Natural killer cell (primary cell): ENCODE data around the gene FBXW10B. TPM values are rescaled to one million over a fixed set of nuclear protein-coding genes. Genes with fewer than 3 reads are reported as not detected.
"Not testable (repeated sequence)": the region's sequence is repeated elsewhere in the genome, so short reads cannot be mapped to it uniquely, and the experiment has no call there.

Experiments
- ATAC-seq, 3 donors: fragments of 150-1000 bp in 2 of 3; fragments of 200-7000 bp in 1 of 3; cut with Tn5 transposase; 1 replicate in 1 of 3; 2 replicates in 2 of 3; pipeline ENCODE4 v1.10.0; 2021; ENCODE audit warnings: mild to moderate bottlenecking in 2 of 3, moderate library complexity in 2 of 3
- DNase-seq, 2 donors: peaks; one replicate each; pipeline versions ENCODE4 v3.0.0 to v3.0.0-alpha.2; 2013 to 2021; ENCODE audit warnings: mixed read lengths in 1 of 2
- H3K27ac ChIP-seq: one replicate; pipeline ENCODE4 v1.5.1; 2013; ENCODE audit warnings: mild to moderate bottlenecking, low read length
- H3K27me3 ChIP-seq: one replicate; pipeline ENCODE4 v1.6.1; 2013; ENCODE audit warnings: low read length; ENCODE audit not compliant: control insufficient read depth, insufficient read depth
- H3K36me3 ChIP-seq: one replicate; pipeline ENCODE4 v1.6.1; 2013; ENCODE audit warnings: low read length; ENCODE audit not compliant: control insufficient read depth, insufficient read depth
- H3K4me1 ChIP-seq: one replicate; pipeline ENCODE4 v1.6.1; 2013; ENCODE audit warnings: low read length; ENCODE audit not compliant: control insufficient read depth, insufficient read depth
- H3K4me3 ChIP-seq: one replicate; pipeline ENCODE4 v1.5.1; 2013; ENCODE audit warnings: low read length
- H3K9me3 ChIP-seq: one replicate; pipeline ENCODE4 v1.6.1; 2013; ENCODE audit warnings: low read length; ENCODE audit not compliant: control insufficient read depth, insufficient read depth
- H3K27ac Mint-ChIP-seq, 2 donors: one replicate each; pipeline ENCODE4 v1.8.0; 2022; ENCODE audit warnings: mild to moderate bottlenecking in 2 of 2, mixed read lengths in 2 of 2, moderate library complexity in 1 of 2
- H3K27me3 Mint-ChIP-seq, 2 donors: one replicate each; pipeline ENCODE4 v1.8.0; 2022; ENCODE audit warnings: low read depth in 2 of 2, mixed read lengths in 2 of 2
- H3K36me3 Mint-ChIP-seq: one replicate; pipeline ENCODE4 v1.8.0; 2022; ENCODE audit warnings: mixed read lengths
- H3K4me1 Mint-ChIP-seq, 2 donors: one replicate each; pipeline ENCODE4 v1.8.0; 2022; ENCODE audit warnings: mixed read lengths in 2 of 2
- H3K4me3 Mint-ChIP-seq: one replicate; pipeline ENCODE4 v1.8.0; 2022; ENCODE audit warnings: mild to moderate bottlenecking, moderate library complexity, mixed read lengths
- H3K9me3 Mint-ChIP-seq, 2 donors: one replicate each; pipeline ENCODE4 v1.8.0; 2022; ENCODE audit warnings: mixed read lengths in 2 of 2
- WGBS: methylation state at CpG from one replicate; pipeline ENCODE4 v1.1.7; 2013; ENCODE audit warnings: missing lambda C conversion rate; ENCODE audit not compliant: insufficient coverage; 5-methylcytosine and 5-hydroxymethylcytosine counted together
- intact Hi-C: fragments of 100-400 bp; cut with micrococcal nuclease; formaldehyde crosslinking; loops from one replicate; pipeline ENCODE4 v1.14.2; 2022
- total RNA-seq, 4 donors: library from RNA; stranded (reverse); fragments of 120-200 nt in 1 of 4; gene quantifications; one replicate each; pipeline versions ENCODE4 v1.2.3 to v1.2.4, GENCODE V29; 2013 to 2022

Gene FBXW10B
- total RNA-seq, 3 donors from 2014 or later (not counting 1 experiment from before 2014, with no cell fraction given) = 0.79 TPM; not detected in 2

DNA sequence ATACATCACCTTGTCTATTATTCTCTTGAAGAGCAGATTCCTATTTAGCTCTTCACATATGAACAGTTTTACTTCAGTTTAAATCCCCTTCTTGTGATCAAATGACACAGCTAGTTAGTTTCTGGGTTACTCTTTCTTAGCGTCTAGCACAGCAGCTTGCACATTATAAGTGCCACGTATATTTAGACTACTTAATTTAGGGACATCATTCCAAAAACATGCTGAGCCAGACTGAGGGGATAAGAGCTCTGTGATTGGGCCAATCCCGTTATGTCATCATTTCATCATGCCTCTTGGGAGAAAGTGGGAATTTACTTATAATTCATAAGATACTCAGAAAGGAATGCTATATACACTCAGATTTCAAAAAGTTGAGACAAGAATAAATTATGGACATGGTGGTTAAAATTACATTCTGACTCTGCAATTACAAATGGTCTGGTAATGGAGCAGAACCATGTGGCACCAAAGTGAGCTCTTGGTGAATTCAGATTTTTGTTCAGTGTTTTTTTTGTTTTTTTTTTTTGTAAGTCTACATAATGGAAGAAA, 4.2 kb upstream of the FBXW10B start:
- DNase-seq, H3K9me3 ChIP-seq, ATAC-seq, H3K4me1 ChIP-seq, H3K4me3 Mint-ChIP-seq, H3K4me1 Mint-ChIP-seq, H3K27me3 ChIP-seq, H3K27ac Mint-ChIP-seq, H3K36me3 ChIP-seq, H3K27ac ChIP-seq, H3K9me3 Mint-ChIP-seq, H3K36me3 Mint-ChIP-seq, H3K4me3 ChIP-seq, H3K27me3 Mint-ChIP-seq, intact Hi-C loops: not testable (repeated sequence)
- WGBS = 96% methylated on average over 2 of the region's 3 CpGs

DNA sequence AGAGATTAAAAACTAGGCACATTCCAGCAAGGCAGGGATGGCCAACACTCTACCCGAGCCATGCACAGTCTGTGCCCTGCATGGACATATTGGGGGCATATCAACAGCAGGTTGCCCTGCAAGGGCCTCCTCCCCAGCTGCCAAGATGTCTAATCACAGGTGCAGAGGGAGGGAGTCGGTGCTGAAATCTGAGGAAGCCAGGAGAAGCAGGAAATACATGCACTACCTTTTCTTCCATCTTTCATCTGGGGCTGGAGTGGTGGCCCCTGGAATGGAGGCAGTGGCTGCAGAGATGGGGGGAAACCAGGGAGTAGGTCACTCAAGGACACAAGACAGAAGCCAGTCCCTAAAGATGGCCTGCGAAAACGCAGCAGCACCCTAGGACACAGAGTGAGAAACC, 3.8 kb upstream of the FBXW10B start:
- intact Hi-C loops, H3K4me1 ChIP-seq, DNase-seq, H3K36me3 ChIP-seq, ATAC-seq, H3K27ac ChIP-seq, H3K9me3 Mint-ChIP-seq, H3K4me3 Mint-ChIP-seq, H3K4me3 ChIP-seq, H3K27me3 Mint-ChIP-seq, H3K9me3 ChIP-seq, H3K27me3 ChIP-seq, H3K4me1 Mint-ChIP-seq, H3K27ac Mint-ChIP-seq, H3K36me3 Mint-ChIP-seq: not testable (repeated sequence)
- WGBS = 96% methylated on average over 2 of the region's 4 CpGs

DNA sequence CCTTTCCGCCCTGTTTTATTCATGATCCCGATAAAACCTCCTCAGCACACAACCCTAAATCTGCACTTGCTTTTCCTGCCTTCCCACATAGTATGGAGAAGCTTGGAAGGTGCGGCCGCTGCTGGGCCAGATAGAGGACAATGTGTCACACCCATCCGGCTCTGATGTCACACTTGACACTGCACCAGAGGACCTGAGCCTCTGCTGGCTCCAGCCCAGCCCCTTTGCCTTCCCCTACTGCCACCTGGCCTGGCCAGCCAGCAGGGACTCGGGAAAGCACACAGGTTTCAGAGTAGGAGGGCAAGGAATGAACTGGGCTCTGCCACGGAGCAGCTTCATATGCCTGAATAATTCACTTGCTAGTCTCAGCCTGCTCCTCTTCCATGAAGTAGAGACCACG, 2.6 kb upstream of the FBXW10B start:
- H3K4me1 Mint-ChIP-seq, H3K27ac ChIP-seq, intact Hi-C loops, ATAC-seq, H3K27me3 Mint-ChIP-seq, H3K36me3 Mint-ChIP-seq, H3K4me1 ChIP-seq, H3K4me3 Mint-ChIP-seq, H3K4me3 ChIP-seq, H3K27ac Mint-ChIP-seq, H3K36me3 ChIP-seq, H3K9me3 Mint-ChIP-seq, DNase-seq, H3K9me3 ChIP-seq, H3K27me3 ChIP-seq: not testable (repeated sequence)
- 100% methylated on average over 2 of the region's 8 CpGs for WGBS

DNA sequence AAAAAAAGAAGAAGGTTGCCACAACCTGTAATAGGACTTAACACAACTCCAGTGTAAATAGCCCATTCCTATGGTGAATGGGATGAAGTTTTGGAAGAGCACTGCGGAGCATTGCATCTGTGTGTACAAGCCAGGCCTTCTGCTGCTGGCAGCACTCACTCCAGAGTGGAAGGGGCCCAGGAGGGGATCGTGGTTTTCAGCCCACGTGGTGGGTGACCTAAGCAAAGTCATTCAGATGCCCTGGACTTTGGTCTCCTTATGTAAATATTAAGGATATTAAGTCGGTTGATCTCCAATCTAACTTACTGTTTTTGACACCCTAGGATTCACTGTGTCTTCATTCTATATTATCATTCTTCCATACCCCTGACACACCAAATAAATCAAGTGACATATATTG, 2.7 kb downstream of the FBXW10B start:
- H3K4me3 ChIP-seq, H3K9me3 Mint-ChIP-seq, H3K36me3 Mint-ChIP-seq, DNase-seq, H3K27me3 Mint-ChIP-seq, H3K4me1 ChIP-seq, ATAC-seq, H3K27ac Mint-ChIP-seq, H3K4me3 Mint-ChIP-seq, H3K36me3 ChIP-seq, H3K27me3 ChIP-seq, intact Hi-C loops, H3K9me3 ChIP-seq, H3K27ac ChIP-seq, H3K4me1 Mint-ChIP-seq: not testable (repeated sequence)
- WGBS = 5% methylated on average over 2 of the region's 4 CpGs

DNA sequence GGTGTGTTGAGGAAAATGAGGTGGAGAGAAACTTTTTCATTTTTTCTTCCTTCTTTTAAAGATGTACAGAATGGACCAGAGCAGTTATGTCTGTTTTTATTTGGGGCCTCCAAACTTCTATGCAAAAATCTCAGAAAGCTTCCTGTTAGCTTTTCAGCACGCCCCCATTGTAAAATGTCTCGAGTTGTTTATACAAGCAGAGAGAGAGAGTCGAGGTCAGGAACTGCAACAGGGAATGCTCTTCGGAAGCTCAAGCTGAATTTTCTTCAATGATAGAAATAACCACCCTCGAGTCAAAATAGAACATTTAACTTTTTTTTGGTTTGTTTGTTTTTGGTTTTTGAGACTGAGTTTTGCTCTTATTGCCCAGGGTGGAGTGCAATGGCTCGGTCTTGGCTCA, 3.7 kb downstream of the FBXW10B start:
- DNase-seq, H3K36me3 ChIP-seq, H3K9me3 Mint-ChIP-seq, H3K36me3 Mint-ChIP-seq, H3K4me3 ChIP-seq, intact Hi-C loops, H3K27ac ChIP-seq, H3K27me3 Mint-ChIP-seq, H3K27ac Mint-ChIP-seq, H3K9me3 ChIP-seq, H3K4me1 Mint-ChIP-seq, H3K4me1 ChIP-seq, H3K4me3 Mint-ChIP-seq, H3K27me3 ChIP-seq, ATAC-seq: not testable (repeated sequence)
- 93% methylated on average over 3 of the region's 6 CpGs for WGBS

DNA sequence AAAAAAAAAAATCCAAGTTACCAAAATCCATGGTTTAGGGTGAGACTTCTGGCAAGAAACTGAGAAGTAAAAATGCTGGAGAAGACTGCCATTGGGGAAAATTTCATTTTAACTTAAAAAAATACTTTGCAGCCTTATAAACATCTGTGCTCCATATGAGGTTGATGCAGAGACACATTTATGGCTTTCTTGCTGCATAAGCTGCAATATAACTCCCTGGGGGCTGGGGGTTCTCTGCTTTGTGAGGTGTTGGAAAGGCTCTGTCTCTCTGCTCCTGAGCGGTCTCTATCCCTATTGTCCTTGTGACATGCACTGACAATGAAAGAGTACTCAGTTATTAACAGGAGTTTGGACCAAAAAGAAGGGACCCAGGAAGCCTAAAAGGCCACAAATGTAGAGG, 6.4 kb downstream of the FBXW10B start:
- not testable (repeated sequence) for H3K36me3 Mint-ChIP-seq

DNA sequence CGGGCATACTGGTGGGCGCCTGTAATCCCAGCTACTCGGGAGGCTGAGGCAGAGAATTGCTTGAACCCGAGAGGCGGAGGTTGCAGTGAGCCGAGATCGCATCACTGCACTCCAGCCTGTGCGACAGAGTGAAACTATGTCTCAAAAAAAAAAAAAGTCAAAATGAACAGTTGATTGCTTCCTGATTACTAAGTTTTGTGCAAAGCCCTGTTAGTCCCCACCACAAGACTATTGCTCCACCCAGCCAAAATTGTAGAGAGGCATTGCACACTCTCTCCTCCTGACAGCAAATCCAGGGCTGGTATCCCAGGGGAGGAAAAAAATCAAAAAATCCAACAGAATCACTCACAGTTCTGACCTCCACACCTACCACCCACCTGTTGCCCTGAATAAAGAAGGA, 26.5 kb downstream of the FBXW10B start:
- H3K27me3 ChIP-seq, H3K27me3 Mint-ChIP-seq, H3K36me3 ChIP-seq, intact Hi-C loops, H3K4me3 ChIP-seq, ATAC-seq, H3K36me3 Mint-ChIP-seq, H3K27ac Mint-ChIP-seq, H3K9me3 Mint-ChIP-seq, H3K4me3 Mint-ChIP-seq, H3K9me3 ChIP-seq, H3K27ac ChIP-seq, DNase-seq: not testable (repeated sequence)
- H3K4me1 ChIP-seq = peaks cover 25% of the 10 kb centered on the region
- H3K4me1 Mint-ChIP-seq = peaks cover 16 to 27% of the 10 kb centered on the region in 2 donors
- WGBS = no CpG with 5 or more reads among the region's 8 CpGs

More for the DNA sequence above, 6.4 kb downstream of the FBXW10B start:
- H3K27ac Mint-ChIP-seq, H3K4me1 Mint-ChIP-seq, intact Hi-C loops, H3K4me1 ChIP-seq, H3K27me3 ChIP-seq, H3K27me3 Mint-ChIP-seq, ATAC-seq, H3K9me3 Mint-ChIP-seq, DNase-seq, H3K4me3 ChIP-seq, H3K9me3 ChIP-seq, H3K27ac ChIP-seq, H3K36me3 ChIP-seq, H3K4me3 Mint-ChIP-seq: not testable (repeated sequence)
- WGBS = 100% methylated on average over 1 of the region's 1 CpG

DNA sequence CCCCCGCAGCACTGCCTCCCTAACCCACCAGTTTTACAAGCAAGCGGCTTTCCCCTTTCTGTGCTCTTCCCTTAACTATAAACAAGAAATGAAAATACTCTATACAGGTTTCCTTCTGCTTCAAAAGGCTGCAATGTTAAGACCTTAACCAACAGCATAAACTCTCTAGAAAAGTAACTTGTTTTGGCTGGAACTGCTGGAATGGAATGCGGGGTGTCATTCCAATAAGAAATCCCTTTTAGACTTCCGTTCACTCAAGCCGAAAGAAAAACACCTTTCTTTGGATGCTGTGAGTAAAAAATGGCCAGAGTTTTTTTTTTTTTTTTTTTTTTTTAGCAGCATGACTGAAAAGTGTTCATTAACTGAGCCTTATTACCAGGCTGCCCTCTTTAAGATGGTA, 27.5 kb downstream of the FBXW10B start:
- H3K4me1 ChIP-seq = peaks cover 25% of the 10 kb centered on the region
- Mint-ChIP-seq H3K4me3 (peak overlapping the region; percentile 49), H3K27ac (peak overlapping the region in 1 of 2 donors; percentile 20), H3K4me1 (peaks cover 21 to 29% of the 10 kb centered on the region in 2 donors)
- H3K27me3 ChIP-seq, H3K27ac ChIP-seq, DNase-seq, H3K9me3 ChIP-seq, intact Hi-C loops, H3K4me3 ChIP-seq, ATAC-seq, H3K9me3 Mint-ChIP-seq, H3K27me3 Mint-ChIP-seq, H3K36me3 Mint-ChIP-seq, H3K36me3 ChIP-seq: not testable (repeated sequence)
- 68% methylated on average over 4 of the region's 5 CpGs for WGBS
